Mucosa of rectum (tissue), 2 donors: Measurements from ENCODE around the gene GPR137B.

Experiments used
- H3K27ac ChIP-seq, 2 donors: one replicate each; pipeline ENCODE4 v1.7.0; 2013; ENCODE audit warnings: inconsistent platforms in 2 of 2, low read depth in 2 of 2, low read length in 2 of 2
- H3K27me3 ChIP-seq, 2 donors: one replicate each; pipeline ENCODE4 v1.7.0; 2013; ENCODE audit warnings: low read length in 2 of 2; ENCODE audit not compliant: control insufficient read depth in 2 of 2, insufficient read depth in 2 of 2
- H3K36me3 ChIP-seq, 2 donors: one replicate each; pipeline ENCODE4 v1.7.0; 2013; ENCODE audit warnings: low read length in 2 of 2; ENCODE audit not compliant: control insufficient read depth in 2 of 2, insufficient read depth in 2 of 2
- H3K4me1 ChIP-seq, 2 donors: one replicate each; pipeline ENCODE4 v1.7.0; 2013; ENCODE audit warnings: low read length in 2 of 2, mild to moderate bottlenecking in 1 of 2; ENCODE audit not compliant: control insufficient read depth in 2 of 2, insufficient read depth in 2 of 2
- H3K4me3 ChIP-seq, 2 donors: one replicate each; pipeline ENCODE4 v1.7.0; 2013; ENCODE audit warnings: low read length in 2 of 2
- H3K9ac ChIP-seq, 2 donors: one replicate each; pipeline ENCODE4 v1.7.0; 2013; ENCODE audit warnings: low read length in 2 of 2, low read depth in 1 of 2, mild to moderate bottlenecking in 1 of 2
- H3K9me3 ChIP-seq, 2 donors: one replicate each; pipeline ENCODE4 v1.7.0; 2013; ENCODE audit warnings: low read length in 2 of 2; ENCODE audit not compliant: control insufficient read depth in 2 of 2
- donor health status: healthy.
- donor health status: Normal muscosa, but diverticular disease.

GPR137B gene

GRCh38 chr1:236200925-236201324 lies 58.6 kb downstream of the GPR137B start:
- no peak overlapping the region for H3K9ac ChIP-seq
- no peaks in the 10 kb centered on the region for H3K27me3 ChIP-seq
- H3K36me3 ChIP-seq, result peaks cover 0 to 4% of the 10 kb centered on the region in 2 donors
- H3K9me3 ChIP-seq, result peaks cover 3 to 8% of the 10 kb centered on the region in 2 donors
- H3K4me3 ChIP-seq, result no peak overlapping the region
- H3K27ac ChIP-seq, result no peak overlapping the region
- no peaks in the 10 kb centered on the region for H3K4me1 ChIP-seq

- Histone ChIP-seq H3K4me1 (no peaks in the 10 kb centered on the region), H3K9ac (no peak overlapping the region), H3K36me3 (peaks cover 0 to 6% of the 10 kb centered on the region in 2 donors), H3K9me3 (peaks cover 3 to 8% of the 10 kb centered on the region in 2 donors), H3K4me3 (no peak overlapping the region), H3K27ac (no peak overlapping the region), H3K27me3 (no peaks in the 10 kb centered on the region)
Observed at GRCh38 chr1:236201786-236202185, 59.4 kb downstream of the GPR137B start.

DNA sequence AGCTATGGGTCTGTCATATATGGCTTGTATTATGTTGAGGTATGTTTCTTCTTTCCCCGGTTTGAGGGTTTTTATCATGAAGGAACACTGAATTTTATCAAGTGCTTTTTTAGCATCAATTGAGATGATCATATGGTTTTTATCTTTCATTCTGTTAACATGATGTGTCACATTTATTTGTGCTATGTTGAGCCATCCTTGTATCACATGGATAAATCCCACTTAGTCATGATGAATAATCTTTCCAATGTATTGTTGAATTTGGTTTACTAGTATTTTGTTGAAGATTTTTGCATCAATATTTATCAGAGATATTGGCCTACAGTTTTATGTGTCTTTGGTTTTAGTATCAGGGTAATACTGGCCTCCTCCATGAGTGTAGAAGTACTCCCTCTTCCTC lies 61.7 kb downstream of the GPR137B start:
- Histone ChIP-seq H3K9ac (no peak overlapping the region), H3K27me3 (no peaks in the 10 kb centered on the region), H3K27ac (no peak overlapping the region), H3K4me1 (no peaks in the 10 kb centered on the region), H3K4me3 (no peak overlapping the region), H3K9me3 (peaks cover 3 to 5% of the 10 kb centered on the region in 2 donors), H3K36me3 (peaks cover 0 to 6% of the 10 kb centered on the region in 2 donors)

DNA sequence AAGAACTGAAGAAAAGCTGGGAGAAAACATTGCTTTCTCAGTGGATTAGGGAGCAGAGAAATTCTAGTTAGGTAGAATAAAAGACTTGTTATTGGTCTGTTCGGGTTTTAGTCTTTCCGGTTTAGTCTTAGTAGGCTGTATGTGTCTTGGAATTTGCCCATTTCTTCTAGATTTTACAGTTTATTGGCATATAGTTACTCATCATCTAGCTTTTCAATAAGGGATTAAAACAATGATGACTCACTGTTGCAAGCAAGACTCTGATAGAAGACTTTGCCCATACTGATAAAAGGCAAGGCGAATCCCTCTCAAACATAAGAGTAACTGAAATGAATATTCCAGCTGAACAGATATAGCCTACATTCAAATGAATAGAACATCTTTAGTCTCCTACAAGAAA lies 62.3 kb downstream of the GPR137B start:
- peaks cover 0 to 2% of the 10 kb centered on the region in 2 donors for H3K4me1 ChIP-seq
- no peak overlapping the region for H3K4me3 ChIP-seq
- H3K27me3 ChIP-seq, result no peaks in the 10 kb centered on the region

DNA sequence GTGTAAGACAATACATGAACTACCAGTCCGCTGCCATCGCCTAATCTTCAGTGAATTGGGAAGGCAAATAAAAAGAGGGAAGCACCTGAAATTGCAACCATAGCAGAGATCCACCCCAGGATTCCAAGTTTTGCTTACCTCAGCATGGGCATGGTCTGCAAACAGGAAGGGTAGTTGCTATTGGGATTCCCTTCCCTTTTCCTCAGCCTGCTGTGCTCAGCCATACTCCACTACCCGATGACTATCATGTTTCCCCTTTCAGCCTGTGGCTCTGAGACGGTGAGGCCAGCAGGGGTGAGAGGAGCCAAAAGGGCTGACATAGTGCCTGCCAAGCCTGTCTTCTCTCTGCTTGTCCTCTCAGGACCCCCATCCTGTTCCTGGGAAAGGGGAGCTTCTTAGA lies 64.2 kb downstream of the GPR137B start:
- Histone ChIP-seq H3K27ac (no peak overlapping the region), H3K9ac (no peak overlapping the region)

More for the DNA sequence above, 62.3 kb downstream of the GPR137B start:
- peaks cover 3 to 5% of the 10 kb centered on the region in 2 donors for H3K9me3 ChIP-seq
- H3K9ac ChIP-seq, result no peak overlapping the region
- H3K27ac ChIP-seq, result no peak overlapping the region
- H3K36me3 ChIP-seq, result peaks cover 0 to 6% of the 10 kb centered on the region in 2 donors

GRCh38 chr1:236207121-236207520 lies 64.8 kb downstream of the GPR137B start:
- Histone ChIP-seq H3K9ac (no peak overlapping the region), H3K4me1 (peaks cover 0 to 2% of the 10 kb centered on the region in 2 donors), H3K4me3 (no peak overlapping the region), H3K9me3 (no peaks in the 10 kb centered on the region), H3K27me3 (no peaks in the 10 kb centered on the region), H3K27ac (no peak overlapping the region), H3K36me3 (peaks cover 0 to 3% of the 10 kb centered on the region in 2 donors)

More for the DNA sequence above, 64.2 kb downstream of the GPR137B start:
- H3K27me3 ChIP-seq, result no peaks in the 10 kb centered on the region
- H3K4me1 ChIP-seq, result peaks cover 0 to 2% of the 10 kb centered on the region in 2 donors
- H3K9me3 ChIP-seq, result no peaks in the 10 kb centered on the region
- H3K4me3 ChIP-seq, result no peak overlapping the region
- peaks cover 0 to 6% of the 10 kb centered on the region in 2 donors for H3K36me3 ChIP-seq

- Histone ChIP-seq H3K27me3 (no peaks in the 10 kb centered on the region), H3K9ac (no peak overlapping the region), H3K27ac (no peak overlapping the region), H3K4me1 (peaks cover 0 to 2% of the 10 kb centered on the region in 2 donors), H3K9me3 (no peaks in the 10 kb centered on the region), H3K4me3 (no peak overlapping the region), H3K36me3 (peaks cover 0 to 3% of the 10 kb centered on the region in 2 donors)
Observed at GRCh38 chr1:236207569-236207968, 65.2 kb downstream of the GPR137B start.

DNA sequence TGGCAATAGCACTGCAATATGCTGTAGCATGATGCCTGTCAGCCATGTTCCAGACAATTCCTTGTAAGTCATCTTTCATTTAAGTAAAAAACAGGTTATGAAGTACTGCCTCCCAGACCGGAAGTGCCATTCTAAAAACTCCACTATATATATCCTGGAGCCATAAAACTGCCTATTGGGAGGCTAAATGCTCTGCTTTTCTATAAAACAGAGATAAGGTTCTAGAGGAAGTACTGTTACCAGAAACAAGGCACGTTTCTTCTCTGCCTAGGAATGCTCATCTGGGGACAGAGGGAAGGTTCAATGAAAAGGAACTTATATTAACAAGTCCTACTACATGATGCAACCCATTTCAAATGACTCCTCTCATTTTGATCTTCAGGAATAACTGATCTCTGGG lies 66.8 kb downstream of the GPR137B start:
- Histone ChIP-seq H3K27ac (no peak overlapping the region), H3K9ac (no peak overlapping the region), H3K4me3 (no peak overlapping the region), H3K36me3 (peaks cover 0 to 3% of the 10 kb centered on the region in 2 donors), H3K27me3 (no peaks in the 10 kb centered on the region), H3K4me1 (peaks cover 0 to 2% of the 10 kb centered on the region in 2 donors), H3K9me3 (no peaks in the 10 kb centered on the region)

DNA sequence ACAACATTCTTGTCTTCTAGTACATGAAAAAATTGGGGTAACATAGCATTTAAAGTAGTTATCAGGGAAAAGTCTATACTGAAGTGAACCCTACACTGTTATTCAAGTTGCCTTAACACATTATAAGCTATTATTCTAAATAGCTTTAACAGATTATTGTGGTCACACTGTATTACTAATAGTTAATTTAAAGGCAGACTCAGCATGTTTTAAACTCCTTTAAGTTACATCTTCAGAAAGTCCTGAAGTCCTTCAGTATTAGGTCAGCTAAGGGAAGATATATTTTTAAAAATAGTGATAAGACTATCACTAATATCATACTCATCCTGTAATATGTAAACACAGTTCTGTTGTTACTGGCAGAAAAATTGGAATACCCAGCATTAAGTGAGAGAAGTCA lies 67.4 kb downstream of the GPR137B start:
- no peaks in the 10 kb centered on the region for H3K27me3 ChIP-seq
- H3K4me1 ChIP-seq, result peaks cover 0 to 2% of the 10 kb centered on the region in 2 donors
- peaks cover 0 to 3% of the 10 kb centered on the region in 2 donors for H3K36me3 ChIP-seq
- no peak overlapping the region for H3K27ac ChIP-seq
- H3K9ac ChIP-seq, result no peak overlapping the region
- H3K4me3 ChIP-seq, result no peak overlapping the region
- H3K9me3 ChIP-seq, result no peaks in the 10 kb centered on the region

DNA sequence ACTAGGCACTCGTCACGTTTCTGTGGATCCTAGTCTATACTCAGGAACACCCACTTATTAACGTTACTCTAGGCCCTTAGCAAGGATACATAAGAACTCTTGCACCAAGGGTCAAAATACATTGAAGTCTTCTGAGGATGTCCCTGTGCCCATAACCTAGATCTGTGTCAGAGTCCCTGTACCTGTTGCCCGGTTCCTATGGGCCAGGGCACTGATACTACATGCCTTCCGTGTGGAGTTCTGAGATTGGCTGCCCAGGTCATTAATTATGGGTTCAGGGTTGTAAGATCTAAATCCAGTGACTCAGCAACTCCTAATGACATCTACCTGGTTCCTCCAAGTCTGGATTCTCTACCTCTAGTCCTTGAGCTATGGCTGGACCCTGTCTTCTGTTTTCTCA lies 69.5 kb downstream of the GPR137B start:
- no peaks in the 10 kb centered on the region for H3K9me3 ChIP-seq
- H3K27ac ChIP-seq, result no peak overlapping the region
- H3K36me3 ChIP-seq, result no peaks in the 10 kb centered on the region
- H3K27me3 ChIP-seq, result no peaks in the 10 kb centered on the region
- H3K4me1 ChIP-seq, result peaks cover 0 to 2% of the 10 kb centered on the region in 2 donors
- no peak overlapping the region for H3K4me3 ChIP-seq
- H3K9ac ChIP-seq, result no peak overlapping the region

GRCh38 chr1:236213534-236213933 lies 71.2 kb downstream of the GPR137B start:
- peaks cover 0 to 2% of the 10 kb centered on the region in 2 donors for H3K4me1 ChIP-seq
- no peaks in the 10 kb centered on the region for H3K9me3 ChIP-seq
- H3K27ac ChIP-seq, result no peak overlapping the region
- no peaks in the 10 kb centered on the region for H3K27me3 ChIP-seq
- H3K4me3 ChIP-seq, result no peak overlapping the region
- H3K36me3 ChIP-seq, result no peaks in the 10 kb centered on the region
- H3K9ac ChIP-seq, result no peak overlapping the region
